SK-N-SH (cell line): ENCODE measurements around the gene CFAP43.

Source experiments
- CTCF ChIP-seq: fragments of 200-600 bp; sonication (generic); IDR thresholded peaks from 2 replicates; pipeline ENCODE4 v1.6.1; 2017; ENCODE audit warnings: antibody characterized with exemption, mild to moderate bottlenecking, moderate library complexity
- EP300 ChIP-seq, 2 experiments: IDR thresholded peaks; 2 replicates each; pipeline versions ENCODE4 v1.4.0 to v1.6.1; 2012; ENCODE audit warnings: borderline replicate concordance in 1 of 2, low read depth in 1 of 2, low read length in 1 of 2
- FOXJ3 ChIP-seq: sonication (generic); formaldehyde crosslinking; IDR thresholded peaks from 2 replicates; pipeline ENCODE4 v1.5.1; 2020; ENCODE audit warnings: mild to moderate bottlenecking, missing genetic modification reagents
- GABPA ChIP-seq: IDR thresholded peaks from 2 replicates; pipeline ENCODE4 v1.4.0; 2012; ENCODE audit warnings: low read depth, mild to moderate bottlenecking
- JUND ChIP-seq: IDR thresholded peaks from 2 replicates; pipeline ENCODE4 v1.4.0; 2012
- NFIC ChIP-seq: IDR thresholded peaks from 2 replicates; pipeline ENCODE4 v1.4.0; 2012; ENCODE audit warnings: borderline replicate concordance
- POLR2AphosphoS5 ChIP-seq: IDR thresholded peaks from 2 replicates; pipeline ENCODE4 v1.6.1; 2012; ENCODE audit warnings: low read depth, low read length
- RAD21 ChIP-seq: IDR thresholded peaks from 2 replicates; pipeline ENCODE4 v1.6.1; 2012; ENCODE audit warnings: mild to moderate bottlenecking, low read length
- RCOR1 ChIP-seq: fragments of 150-350 bp; IDR thresholded peaks from 2 replicates; pipeline ENCODE4 v1.6.1; 2017; ENCODE audit warnings: antibody characterized with exemption, low read length
- TAF1 ChIP-seq: IDR thresholded peaks from 2 replicates; pipeline ENCODE4 v1.6.1; 2012; ENCODE audit warnings: low read depth, mild to moderate bottlenecking, low read length, moderate library complexity, borderline replicate concordance
- TCF12 ChIP-seq: IDR thresholded peaks from 2 replicates; pipeline ENCODE4 v1.4.0; 2012
- USF2 ChIP-seq: fragments of 150-350 bp; IDR thresholded peaks from 2 replicates; pipeline ENCODE4 v1.6.1; 2017; ENCODE audit warnings: antibody characterized with exemption, low read length, low read depth, borderline replicate concordance

- no peak for TF ChIP-seq USF2
- TF ChIP-seq RCOR1 = no peak
- no peak for TF ChIP-seq POLR2AphosphoS5
- no peak for TF ChIP-seq CTCF
- TF ChIP-seq EP300 (IDR thresholded peaks at IDR 0.05; ENCODE audit: borderline replicate concordance in 1 of 2, low read depth in 1 of 2, low read length in 1 of 2) = no peak
- no peak for TF ChIP-seq NFIC
- no peak for TF ChIP-seq RAD21
- TF ChIP-seq TCF12 = no peak
- no peak for TF ChIP-seq JUND
- no peak for TF ChIP-seq GABPA
- no peak for TF ChIP-seq FOXJ3 (CRISPR knock-in tag)
- TF ChIP-seq TAF1 = no peak
Observed at GRCh38 chr10:104277785-104278184, 45.6 kb upstream of the CFAP43 start.
